Measurements from ENCODE around the gene MYBPH.
A peak's percentile ranks its signal among the peaks of the same experiment; 100 is the strongest.

Gene MYBPH

DNA sequence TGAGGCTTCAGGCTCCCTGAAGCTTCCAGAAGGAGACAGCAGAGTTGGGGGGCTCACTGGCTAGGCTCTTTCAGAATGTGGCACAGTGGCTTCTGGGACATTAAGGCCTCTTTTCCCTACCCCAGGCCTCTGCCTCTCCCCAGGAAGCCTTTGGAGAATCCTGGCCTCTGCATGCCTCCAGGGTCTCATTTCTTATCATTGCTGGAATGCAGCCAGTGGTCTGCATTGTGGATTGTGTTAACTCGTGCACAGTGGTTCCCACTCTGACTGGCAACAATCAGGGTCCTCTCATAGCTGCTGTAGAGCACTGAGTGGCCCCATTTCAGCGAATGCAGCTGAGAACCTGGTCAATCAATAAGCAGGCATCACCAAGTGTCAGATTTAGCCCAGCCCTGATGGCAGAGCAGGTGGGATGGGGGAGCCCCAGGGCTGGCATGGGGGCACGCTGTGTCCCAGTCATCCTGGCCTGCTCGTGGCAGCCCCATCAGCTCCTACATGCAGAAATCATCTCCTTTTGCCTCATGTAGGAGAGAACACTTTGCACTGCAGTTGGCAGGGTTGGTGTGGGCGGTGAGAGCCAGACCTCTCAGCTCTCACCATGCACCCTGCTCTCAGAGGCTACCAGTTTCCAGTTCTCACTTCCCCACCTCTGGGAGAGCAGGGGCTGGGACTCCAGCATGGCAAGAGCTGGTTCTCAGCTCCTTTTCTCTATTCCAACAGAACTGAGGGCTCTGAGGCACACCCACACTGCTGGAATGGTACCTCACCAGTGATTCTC lies 34.7 kb downstream of the MYBPH start:
- Mint-ChIP-seq H3K36me3 (no peaks in the 10 kb centered on the region), H3K27me3 (peaks cover 1% of the 10 kb centered on the region), H3K4me1 (no peaks in the 10 kb centered on the region), H3K9me3 (no peaks in the 10 kb centered on the region), H3K27ac (no peak overlapping the region), H3K4me3 (no peak overlapping the region)

DNA sequence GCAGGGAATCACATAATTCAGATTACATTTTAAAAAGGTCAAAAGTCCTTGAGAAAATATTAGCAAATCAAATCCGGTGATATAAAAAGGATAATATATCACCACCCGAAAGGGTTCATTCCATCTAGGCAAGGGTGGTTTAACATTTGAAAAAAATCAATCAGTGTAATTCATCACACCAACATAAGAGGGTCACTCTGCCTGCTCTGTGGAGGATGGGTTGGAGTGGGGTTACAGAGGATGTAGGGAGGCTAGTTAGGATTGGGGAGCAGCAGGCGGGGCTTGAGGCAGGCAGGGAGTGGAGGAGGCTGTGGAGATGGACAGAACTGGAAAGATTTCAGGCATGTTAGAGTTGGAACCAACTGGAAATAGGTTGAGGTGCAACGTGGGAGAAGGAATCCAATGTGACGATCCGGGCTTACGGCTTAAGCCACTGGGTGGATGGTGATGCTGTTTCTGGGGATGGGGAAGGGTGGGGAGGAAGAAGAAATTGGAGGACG lies 35.6 kb downstream of the MYBPH start:
- Mint-ChIP-seq H3K27ac (no peak overlapping the region), H3K27me3 (peaks cover 1% of the 10 kb centered on the region), H3K4me1 (no peaks in the 10 kb centered on the region), H3K4me3 (no peak overlapping the region), H3K9me3 (no peaks in the 10 kb centered on the region), H3K36me3 (no peaks in the 10 kb centered on the region)

- Mint-ChIP-seq H3K9me3 (no peaks in the 10 kb centered on the region), H3K27ac (no peak overlapping the region), H3K4me3 (no peak overlapping the region), H3K4me1 (no peaks in the 10 kb centered on the region), H3K36me3 (no peaks in the 10 kb centered on the region), H3K27me3 (peaks cover 1% of the 10 kb centered on the region)
These were observed 37.6 kb downstream of the MYBPH start for GRCh38 chr1:203138066-203138465.

- Mint-ChIP-seq H3K9me3 (no peaks in the 10 kb centered on the region), H3K36me3 (no peaks in the 10 kb centered on the region), H3K27me3 (peaks cover 1% of the 10 kb centered on the region), H3K4me3 (no peak overlapping the region), H3K27ac (no peak overlapping the region), H3K4me1 (no peaks in the 10 kb centered on the region)
These were observed 38.3 kb downstream of the MYBPH start for GRCh38 chr1:203137324-203137723.

GRCh38 chr1:203136409-203137042 lies 39.1 kb downstream of the MYBPH start:
- Mint-ChIP-seq H3K27ac (no peak overlapping the region), H3K27me3 (peaks cover 1% of the 10 kb centered on the region), H3K36me3 (no peaks in the 10 kb centered on the region), H3K4me1 (no peaks in the 10 kb centered on the region), H3K4me3 (no peak overlapping the region), H3K9me3 (no peaks in the 10 kb centered on the region)

- no peak overlapping the region for H3K27ac Mint-ChIP-seq
- no peaks in the 10 kb centered on the region for H3K36me3 Mint-ChIP-seq
- H3K9me3 Mint-ChIP-seq: no peaks in the 10 kb centered on the region
- no peak overlapping the region for H3K4me3 Mint-ChIP-seq
- H3K27me3 Mint-ChIP-seq: peaks cover 1% of the 10 kb centered on the region
- no peaks in the 10 kb centered on the region for H3K4me1 Mint-ChIP-seq
These were observed 39.9 kb downstream of the MYBPH start for GRCh38 chr1:203135636-203136305.

DNA sequence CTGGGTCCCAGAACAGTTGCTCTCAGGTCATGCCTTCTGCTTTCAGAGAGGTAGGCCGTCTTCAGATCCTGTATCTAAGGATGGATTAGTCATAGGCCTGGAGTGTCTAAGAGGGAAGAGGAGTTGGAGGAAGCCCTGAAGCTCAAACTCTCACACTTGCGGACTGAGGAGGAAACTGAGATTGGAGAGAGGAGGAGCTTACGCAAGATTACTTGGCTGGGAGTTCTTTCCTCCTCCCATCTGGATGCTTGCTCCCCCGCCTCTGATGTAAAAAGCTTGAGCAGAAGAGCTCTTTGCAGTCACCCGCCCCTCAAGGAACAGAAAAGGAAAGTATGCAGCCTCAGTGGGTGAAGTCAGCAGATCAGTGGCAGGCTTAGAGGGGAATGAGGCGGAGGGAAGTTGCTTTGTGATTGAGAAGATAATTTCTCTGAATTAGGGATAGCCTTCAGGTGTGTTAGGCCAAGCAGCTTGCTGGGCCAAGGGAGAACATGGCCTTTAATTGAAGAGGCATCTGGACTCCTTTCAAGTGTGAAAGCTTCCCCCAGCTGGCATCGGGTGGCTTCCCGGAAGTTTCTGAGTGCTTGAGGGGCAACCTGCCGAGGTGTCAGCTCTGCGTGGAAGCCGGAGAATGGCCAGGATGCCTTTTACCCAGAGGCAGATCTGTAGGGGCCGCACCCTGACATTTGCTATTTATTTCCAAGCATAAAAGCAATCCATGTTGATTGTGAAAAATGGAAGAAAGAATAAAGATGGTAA lies 41.5 kb downstream of the MYBPH start:
- Mint-ChIP-seq H3K27me3 (peaks cover 10% of the 10 kb centered on the region), H3K36me3 (no peaks in the 10 kb centered on the region), H3K4me3 (no peak overlapping the region), H3K9me3 (no peaks in the 10 kb centered on the region), H3K4me1 (no peaks in the 10 kb centered on the region), H3K27ac (no peak overlapping the region)

GRCh38 chr1:203131548-203132200 lies 44.0 kb downstream of the MYBPH start:
- peaks cover 11% of the 10 kb centered on the region for H3K4me1 Mint-ChIP-seq
- H3K9me3 Mint-ChIP-seq: no peaks in the 10 kb centered on the region
- H3K27me3 Mint-ChIP-seq: peaks cover 24% of the 10 kb centered on the region
- H3K27ac Mint-ChIP-seq: no peak overlapping the region
- no peak overlapping the region for H3K4me3 Mint-ChIP-seq
- no peaks in the 10 kb centered on the region for H3K36me3 Mint-ChIP-seq

- peaks cover 31% of the 10 kb centered on the region for H3K27me3 Mint-ChIP-seq
- H3K27ac Mint-ChIP-seq: no peak overlapping the region
- no peaks in the 10 kb centered on the region for H3K9me3 Mint-ChIP-seq
- no peaks in the 10 kb centered on the region for H3K36me3 Mint-ChIP-seq
- no peak overlapping the region for H3K4me3 Mint-ChIP-seq
- H3K4me1 Mint-ChIP-seq: peaks cover 11% of the 10 kb centered on the region
These were observed 45.2 kb downstream of the MYBPH start for GRCh38 chr1:203130358-203130985.

DNA sequence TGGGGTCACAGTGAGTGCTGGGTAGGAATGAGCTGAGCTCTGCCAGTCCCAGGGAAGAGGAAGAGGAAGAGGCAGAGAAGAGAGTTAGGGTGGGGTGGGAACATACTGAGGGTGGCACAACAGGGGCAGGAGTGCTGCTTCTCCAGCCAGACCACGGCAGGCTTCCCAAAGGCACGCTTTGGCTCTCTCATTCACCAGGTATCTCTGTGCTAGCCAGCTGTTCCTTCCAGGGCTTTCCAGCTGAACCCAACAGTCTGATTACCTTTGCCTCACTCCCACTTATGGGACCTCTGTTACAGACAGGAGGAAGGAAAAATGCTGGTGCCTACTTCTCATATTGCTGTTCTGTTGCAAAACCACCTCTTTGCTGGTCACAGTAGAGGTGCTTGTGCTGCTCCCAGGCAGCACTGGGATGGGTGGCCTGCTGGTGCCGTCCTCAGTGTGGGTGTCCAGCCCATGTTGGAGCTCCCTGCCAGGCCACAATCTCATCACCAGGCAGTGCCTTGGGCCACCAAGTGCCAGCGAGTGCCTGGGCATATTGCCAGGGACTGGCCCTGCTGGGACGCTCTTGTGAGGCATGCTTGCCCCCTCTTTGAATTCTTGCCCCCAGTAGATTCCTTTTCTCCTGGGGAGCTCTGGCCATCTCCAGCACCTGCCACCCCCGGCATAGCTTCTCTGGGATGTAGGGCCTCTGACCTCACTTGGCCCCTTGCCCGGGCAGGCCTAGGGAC lies 46.0 kb downstream of the MYBPH start:
- Mint-ChIP-seq H3K27me3 (peaks cover 32% of the 10 kb centered on the region), H3K4me1 (peaks cover 11% of the 10 kb centered on the region), H3K27ac (no peak overlapping the region), H3K9me3 (no peaks in the 10 kb centered on the region), H3K36me3 (no peaks in the 10 kb centered on the region), H3K4me3 (no peak overlapping the region)

DNA sequence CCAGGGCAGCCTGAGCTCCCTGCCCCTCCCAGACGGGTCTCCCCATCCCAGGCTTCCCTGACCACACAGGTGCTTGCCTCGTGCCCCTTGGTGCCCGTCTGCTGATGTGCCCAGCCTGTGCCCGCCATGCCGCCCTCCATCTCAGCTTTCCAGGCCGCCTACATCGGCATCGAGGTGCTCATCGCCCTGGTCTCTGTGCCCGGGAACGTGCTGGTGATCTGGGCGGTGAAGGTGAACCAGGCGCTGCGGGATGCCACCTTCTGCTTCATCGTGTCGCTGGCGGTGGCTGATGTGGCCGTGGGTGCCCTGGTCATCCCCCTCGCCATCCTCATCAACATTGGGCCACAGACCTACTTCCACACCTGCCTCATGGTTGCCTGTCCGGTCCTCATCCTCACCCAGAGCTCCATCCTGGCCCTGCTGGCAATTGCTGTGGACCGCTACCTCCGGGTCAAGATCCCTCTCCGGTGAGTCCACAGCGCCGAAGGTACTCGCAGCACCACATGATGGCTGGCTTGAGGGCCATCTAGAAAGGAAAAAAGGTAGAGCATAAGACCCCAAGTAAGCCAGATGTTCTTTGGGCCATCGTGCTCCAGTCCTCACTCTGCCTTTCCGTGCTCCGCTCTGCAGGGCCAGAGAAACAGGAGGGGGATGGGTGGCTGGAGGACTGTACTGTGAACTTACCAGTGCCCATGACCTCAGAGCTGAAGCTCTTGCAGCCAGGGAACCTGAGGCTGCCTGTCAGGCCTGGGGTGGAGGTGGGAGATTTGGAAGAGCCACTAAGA lies 46.7 kb downstream of the MYBPH start:
- H3K27ac Mint-ChIP-seq: no peak overlapping the region
- H3K4me3 Mint-ChIP-seq: no peak overlapping the region
- H3K9me3 Mint-ChIP-seq: no peaks in the 10 kb centered on the region
- H3K4me1 Mint-ChIP-seq: peaks cover 11% of the 10 kb centered on the region
- H3K36me3 Mint-ChIP-seq: no peaks in the 10 kb centered on the region
- H3K27me3 Mint-ChIP-seq: peaks cover 33% of the 10 kb centered on the region

DNA sequence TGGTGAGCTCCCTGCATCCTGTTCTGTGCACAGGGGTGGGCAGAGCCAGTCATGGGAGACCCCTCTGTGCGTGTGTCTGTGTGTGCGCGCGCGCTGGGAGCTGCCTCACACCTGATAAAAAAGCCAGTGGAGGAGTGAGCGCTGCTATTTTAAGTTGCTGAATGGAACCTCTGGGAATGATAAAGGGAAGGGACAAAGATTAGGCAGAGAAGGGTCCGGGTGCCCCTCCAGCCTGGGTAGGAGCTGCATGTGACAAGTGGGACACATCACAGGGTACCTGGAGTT lies 47.3 kb downstream of the MYBPH start:
- peaks cover 11% of the 10 kb centered on the region for H3K4me1 Mint-ChIP-seq
- H3K27me3 Mint-ChIP-seq: peaks cover 33% of the 10 kb centered on the region
- no peaks in the 10 kb centered on the region for H3K36me3 Mint-ChIP-seq
- H3K27ac Mint-ChIP-seq: no peak overlapping the region
- H3K4me3 Mint-ChIP-seq: no peak overlapping the region
- no peaks in the 10 kb centered on the region for H3K9me3 Mint-ChIP-seq

DNA sequence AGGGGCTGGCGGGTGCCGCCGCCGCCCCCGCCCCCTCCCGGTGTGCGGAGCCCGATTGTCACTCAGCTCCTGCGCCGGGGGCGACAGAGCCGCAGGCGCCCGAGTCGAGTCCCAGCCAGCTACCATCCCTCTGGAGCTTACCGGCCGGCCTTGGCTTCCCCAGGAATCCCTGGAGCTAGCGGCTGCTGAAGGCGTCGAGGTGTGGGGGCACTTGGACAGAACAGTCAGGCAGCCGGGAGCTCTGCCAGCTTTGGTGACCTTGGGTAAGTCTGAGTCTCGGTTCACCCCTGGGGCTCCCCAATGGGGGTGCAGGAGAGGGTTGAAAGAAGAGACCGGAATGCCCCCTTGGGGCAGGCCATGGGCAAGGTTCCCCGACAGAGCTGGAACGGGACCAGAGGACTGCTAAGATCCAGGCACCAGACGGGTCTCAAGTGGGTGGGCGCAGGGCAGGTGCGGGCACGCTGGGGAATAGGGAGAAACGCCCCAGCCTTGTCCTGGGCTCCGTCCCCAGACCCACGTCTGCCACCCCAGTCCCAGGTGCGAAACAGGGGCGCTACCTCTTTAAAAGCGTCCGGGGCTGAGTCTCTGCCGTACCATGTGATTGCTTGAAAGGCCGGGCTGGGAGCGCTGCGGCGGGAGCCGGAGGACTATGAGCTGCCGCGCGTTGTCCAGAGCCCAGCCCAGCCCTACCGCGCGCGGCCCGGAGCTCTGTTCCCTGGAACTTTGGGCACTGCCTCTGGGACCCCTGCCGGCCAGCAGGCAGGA lies 47.8 kb downstream of the MYBPH start, which contains the start of gene ADORA1:
Gene ADORA1, plus strand, starts transcription at position 61 of the 765 bp plus-strand sequence. CDS start 1,116 bp downstream, outside the sequence.
- H3K4me1 Mint-ChIP-seq: peaks cover 11% of the 10 kb centered on the region
- peak within 1 kb of the TSS; percentile 47 for H3K4me3 Mint-ChIP-seq
- H3K27ac Mint-ChIP-seq: peak within 1 kb of the TSS; percentile 10
- no peaks in the 10 kb centered on the region for H3K9me3 Mint-ChIP-seq
- H3K27me3 Mint-ChIP-seq: peaks cover 33% of the 10 kb centered on the region
- H3K36me3 Mint-ChIP-seq: no peaks in the 10 kb centered on the region
